Measurements from ENCODE around the gene CCDC91.

GRCh38 chr12:28543021-28543890 is 353.0 kb downstream of the CCDC91 start:
- no peak for TF ChIP-seq POLR2AphosphoS5 (IDR thresholded peaks at IDR 0.05)
- TF ChIP-seq CTCF (IDR thresholded peaks at IDR 0.05): no peak
- no peak for TF ChIP-seq EP300 (IDR thresholded peaks at IDR 0.05)
